ENCODE measurements around the gene RSL1D1. TPM values are rescaled to one million over a fixed set of nuclear protein-coding genes. Genes with fewer than 3 reads are reported as not detected.
"Not testable (repeated sequence)": the region's sequence is repeated elsewhere in the genome, so short reads cannot be mapped to it uniquely, and the experiment has no call there.

RSL1D1 gene
- polyA plus RNA-seq, 2 of the 4 experiments (the other 2 are of a cell fraction), result 209 to 330 TPM

DNA sequence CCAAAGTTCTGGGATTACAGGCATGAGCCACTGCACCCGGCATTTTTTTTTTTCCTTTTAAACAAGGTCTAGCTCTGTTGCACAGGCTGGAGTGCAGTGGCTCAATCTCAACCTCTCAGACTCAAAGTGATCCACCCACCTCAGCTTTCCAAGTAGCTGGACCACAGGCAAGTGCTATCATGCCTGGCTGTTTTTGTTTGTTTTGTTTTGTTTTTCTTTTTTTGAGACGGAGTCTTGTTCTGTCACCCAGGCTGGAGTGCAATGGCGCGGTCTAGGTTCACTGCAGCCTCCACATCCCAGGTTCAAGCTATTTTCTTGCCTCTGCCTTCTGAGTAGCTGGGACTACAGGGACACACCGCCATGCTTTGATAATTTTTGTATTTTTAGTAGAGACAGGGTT, 35.2 kb downstream of the RSL1D1 start:
- Histone ChIP-seq H3K4me1 (no peaks in the 10 kb centered on the region), H3K27ac (no peak overlapping the region), H3K4me3 (no peak overlapping the region), H3K4me2 (no peak overlapping the region), H3K9me3 (no peaks in the 10 kb centered on the region)
- DNase-seq (ENCODE audit: low read depth in 1 of 2, low spot score in 1 of 2) (no peak), FAIRE-seq (no peak), ATAC-seq (no peak)
- POLR2A ChIA-PET, result no interaction called here
- CTCF ChIA-PET, result interaction anchor here (0.7 to 10.7 kb wide), 6 partner anchors 19 to 420 kb away, joined by 3 to 58 read pairs (median 3); partner anchors contain the start of gene ZC3H7A
- TF ChIP-seq, protein P1, sequence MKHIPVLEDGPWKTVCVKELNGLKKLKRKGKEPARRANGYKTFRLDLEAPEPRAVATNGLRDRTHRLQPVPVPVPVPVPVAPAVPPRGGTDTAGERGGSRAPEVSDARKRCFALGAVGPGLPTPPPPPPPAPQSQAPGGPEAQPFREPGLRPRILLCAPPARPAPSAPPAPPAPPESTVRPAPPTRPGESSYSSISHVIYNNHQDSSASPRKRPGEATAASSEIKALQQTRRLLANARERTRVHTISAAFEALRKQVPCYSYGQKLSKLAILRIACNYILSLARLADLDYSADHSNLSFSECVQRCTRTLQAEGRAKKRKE (CRISPR knock-in tag; IDR thresholded peaks at IDR 0.05; ENCODE audit: low read depth), result no peak
- no peak for TF ChIP-seq RNF2 (IDR thresholded peaks at IDR 0.05; ENCODE audit: borderline replicate concordance, low read depth)
- TF ChIP-seq, protein P2, sequence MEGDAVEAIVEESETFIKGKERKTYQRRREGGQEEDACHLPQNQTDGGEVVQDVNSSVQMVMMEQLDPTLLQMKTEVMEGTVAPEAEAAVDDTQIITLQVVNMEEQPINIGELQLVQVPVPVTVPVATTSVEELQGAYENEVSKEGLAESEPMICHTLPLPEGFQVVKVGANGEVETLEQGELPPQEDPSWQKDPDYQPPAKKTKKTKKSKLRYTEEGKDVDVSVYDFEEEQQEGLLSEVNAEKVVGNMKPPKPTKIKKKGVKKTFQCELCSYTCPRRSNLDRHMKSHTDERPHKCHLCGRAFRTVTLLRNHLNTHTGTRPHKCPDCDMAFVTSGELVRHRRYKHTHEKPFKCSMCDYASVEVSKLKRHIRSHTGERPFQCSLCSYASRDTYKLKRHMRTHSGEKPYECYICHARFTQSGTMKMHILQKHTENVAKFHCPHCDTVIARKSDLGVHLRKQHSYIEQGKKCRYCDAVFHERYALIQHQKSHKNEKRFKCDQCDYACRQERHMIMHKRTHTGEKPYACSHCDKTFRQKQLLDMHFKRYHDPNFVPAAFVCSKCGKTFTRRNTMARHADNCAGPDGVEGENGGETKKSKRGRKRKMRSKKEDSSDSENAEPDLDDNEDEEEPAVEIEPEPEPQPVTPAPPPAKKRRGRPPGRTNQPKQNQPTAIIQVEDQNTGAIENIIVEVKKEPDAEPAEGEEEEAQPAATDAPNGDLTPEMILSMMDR (IDR thresholded peaks at IDR 0.05), result no peak
- no peak for TF ChIP-seq HDAC2 (IDR thresholded peaks at IDR 0.05)
- TF ChIP-seq TP53 (CRISPR knock-in tag; IDR thresholded peaks at IDR 0.05), result no peak
- no peak for TF ChIP-seq RARB (CRISPR knock-in tag; IDR thresholded peaks at IDR 0.05)
- TF ChIP-seq MYC (IDR thresholded peaks at IDR 0.05; ENCODE audit: borderline replicate concordance, low read length), result no peak
- TF ChIP-seq, protein P3, sequence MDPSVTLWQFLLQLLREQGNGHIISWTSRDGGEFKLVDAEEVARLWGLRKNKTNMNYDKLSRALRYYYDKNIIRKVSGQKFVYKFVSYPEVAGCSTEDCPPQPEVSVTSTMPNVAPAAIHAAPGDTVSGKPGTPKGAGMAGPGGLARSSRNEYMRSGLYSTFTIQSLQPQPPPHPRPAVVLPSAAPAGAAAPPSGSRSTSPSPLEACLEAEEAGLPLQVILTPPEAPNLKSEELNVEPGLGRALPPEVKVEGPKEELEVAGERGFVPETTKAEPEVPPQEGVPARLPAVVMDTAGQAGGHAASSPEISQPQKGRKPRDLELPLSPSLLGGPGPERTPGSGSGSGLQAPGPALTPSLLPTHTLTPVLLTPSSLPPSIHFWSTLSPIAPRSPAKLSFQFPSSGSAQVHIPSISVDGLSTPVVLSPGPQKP (IDR thresholded peaks at IDR 0.05; ENCODE audit: low read depth, low read length), result no peak
- TF ChIP-seq JUNB (IDR thresholded peaks at IDR 0.05), result no peak
- no peak for TF ChIP-seq EP300 (IDR thresholded peaks at IDR 0.05)
- 72% methylated on average over 5 of the region's 5 CpGs for WGBS (ENCODE audit: missing lambda C conversion rate)

DNA sequence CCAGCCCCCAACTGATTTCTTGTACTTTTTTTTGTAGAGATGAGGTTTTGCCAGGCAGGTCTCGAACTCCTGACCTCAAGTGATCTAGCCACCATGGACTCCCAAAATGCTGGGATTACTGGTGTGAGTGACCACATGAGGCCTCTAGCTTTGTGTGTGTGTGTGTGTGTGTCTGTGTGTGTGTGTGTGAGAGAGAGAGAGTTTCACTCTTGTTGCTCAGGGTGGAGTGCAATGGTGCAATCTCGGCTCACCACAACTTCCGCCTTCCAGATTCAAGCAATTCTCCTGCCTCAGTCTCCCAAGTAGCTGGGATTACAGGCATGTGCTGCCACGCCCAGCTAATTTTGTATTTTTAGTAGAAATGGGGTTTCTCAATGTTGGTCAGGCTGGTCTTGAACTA, 36.5 kb downstream of the RSL1D1 start:
- H3K4me1 ChIP-seq; H3K9me3 ChIP-seq; H3K4me2 ChIP-seq; DNase-seq (ENCODE audit: low read depth in 1 of 2, low spot score in 1 of 2); ATAC-seq; H3K4me3 ChIP-seq; FAIRE-seq; H3K27ac ChIP-seq; POLR2A ChIA-PET: not testable (repeated sequence)
- WGBS (ENCODE audit: missing lambda C conversion rate), result 86% methylated on average over 4 of the region's 4 CpGs
- CTCF ChIA-PET, result interaction anchor here (0.6 to 10.7 kb wide), 4 partner anchors 13 to 419 kb away, joined by 3 to 58 read pairs (median 4); partner anchors contain the start of gene ZC3H7A

DNA sequence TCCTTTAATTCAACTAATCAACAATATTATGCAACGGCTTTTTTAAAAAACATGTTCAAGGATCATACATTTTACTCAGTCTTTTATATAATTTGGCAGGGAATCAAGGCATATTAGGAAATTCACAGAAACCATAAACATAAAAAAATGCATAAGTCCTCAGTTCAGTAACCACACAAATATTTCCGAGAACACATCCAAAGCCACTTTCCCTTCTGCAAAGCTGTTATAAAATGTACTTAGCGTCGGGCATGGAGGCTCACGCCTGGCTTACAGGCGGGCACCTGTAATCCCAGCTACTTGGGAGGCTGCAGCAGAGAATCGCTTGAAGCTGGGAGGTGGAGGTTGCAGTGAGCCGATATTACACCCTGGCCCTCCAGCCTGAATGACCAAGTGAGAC, 44.6 kb downstream of the RSL1D1 start:
- H3K27ac ChIP-seq, result no peak overlapping the region
- POLR2A ChIA-PET, result no interaction called here
- TF ChIP-seq HEYL (CRISPR knock-in tag; IDR thresholded peaks at IDR 0.05) (no peak), MAZ (IDR thresholded peaks at IDR 0.05; ENCODE audit: borderline replicate concordance, low read depth, low read length) (no peak), RAD21 (conservative IDR thresholded peaks at IDR 0.05 in 1 of 2, IDR thresholded peaks at IDR 0.05 in 1 of 2) (no peak), HDAC2 (IDR thresholded peaks at IDR 0.05) (no peak), RCOR1 (IDR thresholded peaks at IDR 0.05; ENCODE audit: low read depth, low read length) (no peak), POLR2A (IDR thresholded peaks at IDR 0.05; ENCODE audit: low read length) (no peak), JUN (IDR thresholded peaks at IDR 0.05) (no peak), GATA3 (IDR thresholded peaks at IDR 0.05; ENCODE audit: borderline replicate concordance) (no peak), KDM1A (IDR thresholded peaks at IDR 0.05; ENCODE audit: low read depth) (no peak), CBX2 (IDR thresholded peaks at IDR 0.05; ENCODE audit: borderline replicate concordance, low read depth) (no peak), PHF8 (IDR thresholded peaks at IDR 0.05; ENCODE audit: borderline replicate concordance, low read depth) (no peak), TP53 (CRISPR knock-in tag; IDR thresholded peaks at IDR 0.05) (no peak), RNF2 (IDR thresholded peaks at IDR 0.05; ENCODE audit: borderline replicate concordance, low read depth) (no peak), ZSCAN20 (CRISPR knock-in tag; IDR thresholded peaks at IDR 0.05) (no peak), ZNF302 (CRISPR knock-in tag; IDR thresholded peaks at IDR 0.05) (no peak), CBX8 (IDR thresholded peaks at IDR 0.05) (no peak)
- TF ChIP-seq, protein P3 (IDR thresholded peaks at IDR 0.05; ENCODE audit: low read depth, low read length), result no peak
- TF ChIP-seq, protein P2 (IDR thresholded peaks at IDR 0.05), result no peak
- ATAC-seq (no peak), DNase-seq (ENCODE audit: low read depth in 1 of 2, low spot score in 1 of 2) (no peak), FAIRE-seq (no peak)
- 61% methylated on average over 8 of the region's 8 CpGs for WGBS (ENCODE audit: missing lambda C conversion rate)
- peaks cover 1% of the 10 kb centered on the region; the same call in 2 of the 3 replicates for H3K4me1 ChIP-seq
- H3K4me2 ChIP-seq, result no peak overlapping the region
- H3K4me3 ChIP-seq, result no peak overlapping the region
- H3K9me3 ChIP-seq, result no peaks in the 10 kb centered on the region
- CTCF ChIA-PET, result interaction anchor here (2.6 kb wide), 1 partner anchor 10 kb away, joined by 16 read pairs; the partner anchor contains the start of gene ZC3H7A
